Left lung (tissue), 10 donors: Measurements from ENCODE around the gene TRRAP. TPM values are rescaled to one million over a fixed set of nuclear protein-coding genes. Genes with fewer than 3 reads are reported as not detected.

Experiments used
- ATAC-seq: fragments of 200-7000 bp; cut with Tn5 transposase; one replicate; pipeline ENCODE4 v1.9.1; 2020; ENCODE audit warnings: moderate library complexity
- DNase-seq, 4 donors: peaks; one replicate each; pipeline ENCODE4 v3.0.0-alpha.2; 2013 to 2020
- H3K27ac ChIP-seq, 2 donors: fragments of 200-600 bp; sonication (generic) in 1 of 2; one replicate each; pipeline versions ENCODE4 v1.5.0 to v1.8.0; 2020 to 2021
- H3K27me3 ChIP-seq, 2 donors: fragments of 200-600 bp; sonication (generic) in 1 of 2; one replicate each; pipeline versions ENCODE4 v1.5.0 to v1.8.0; 2020 to 2021
- H3K36me3 ChIP-seq, 2 donors: fragments of 200-600 bp; sonication (generic) in 1 of 2; one replicate each; pipeline versions ENCODE4 v1.5.0 to v1.8.0; 2020 to 2021
- H3K4me1 ChIP-seq, 2 donors: fragments of 200-600 bp; one replicate each; pipeline ENCODE4 v1.8.0; 2021
- H3K4me3 ChIP-seq, 2 donors: fragments of 200-600 bp; sonication (generic) in 1 of 2; one replicate each; pipeline versions ENCODE4 v1.5.0 to v1.8.0; 2020 to 2021; ENCODE audit warnings: mild to moderate bottlenecking in 1 of 2
- H3K9me3 ChIP-seq, 2 donors: fragments of 200-600 bp; sonication (generic) in 1 of 2; one replicate each; pipeline versions ENCODE4 v1.5.0 to v1.8.0; 2020 to 2021
- CTCF ChIP-seq, 2 donors: fragments of 200-600 bp; sonication (generic) in 1 of 2; IDR thresholded peaks; one replicate each; pipeline versions ENCODE4 v1.5.0 to v1.8.0; 2021; ENCODE audit warnings: antibody characterized with exemption in 2 of 2
- intact Hi-C, 2 donors: fragments of 100-400 bp; cut with DNase I; formaldehyde crosslinking; loops; one replicate each; pipeline versions ENCODE4 v1.11.2 to v1.14.2; 2022
- polyA plus RNA-seq, 6 donors: library from polyadenylated mRNA; unstranded; fragments of 120-200 nt; gene quantifications; one replicate each; pipeline ENCODE4 v1.2.1, GENCODE V29; 2013; ENCODE audit not compliant: insufficient read length in 6 of 6
- total RNA-seq, 2 donors: library from RNA; stranded (reverse); fragmentation: NEBNext Ultra II Directional; extraction: Animal tissue kit (Norgen Biotek cat#: 25700); gene quantifications; one replicate each; pipeline ENCODE4 v1.2.1, GENCODE V29; 2021
- donor health status: DM: no; HTN: yes; CAD: no.
- donor health status: DM: no; HTN: no; CAD: no.

Gene TRRAP
- total and polyA plus RNA-seq, 8 donors, result 32.5 to 40.5 (median 38.2) TPM

- H3K36me3 ChIP-seq, result peaks cover 0 to 100% of the 10 kb centered on the region in 2 donors
- H3K9me3 ChIP-seq, result no peaks in the 10 kb centered on the region
- intact Hi-C loops, result no loop called here
- DNase-seq, result no peak
- H3K27me3 ChIP-seq, result no peaks in the 10 kb centered on the region
- ATAC-seq, result no peak
- TF ChIP-seq CTCF (IDR thresholded peaks at IDR 0.05), result no peak
- H3K4me1 ChIP-seq, result no peaks in the 10 kb centered on the region
- no peak overlapping the region for H3K4me3 ChIP-seq
- H3K27ac ChIP-seq, result no peak overlapping the region
These were observed 91.8 kb downstream of the TRRAP start for GRCh38 chr7:98970016-98970615.

- DNase-seq (no peak), ATAC-seq (no peak)
- H3K4me3 ChIP-seq, result no peak overlapping the region
- H3K27ac ChIP-seq, result no peak overlapping the region
- H3K36me3 ChIP-seq, result peaks cover under 1 to 100% of the 10 kb centered on the region in 2 donors
- no peaks in the 10 kb centered on the region for H3K27me3 ChIP-seq
- intact Hi-C loops, result no loop called here
- no peak for TF ChIP-seq CTCF (IDR thresholded peaks at IDR 0.05)
- no peaks in the 10 kb centered on the region for H3K9me3 ChIP-seq
- no peaks in the 10 kb centered on the region for H3K4me1 ChIP-seq
These were observed 92.5 kb downstream of the TRRAP start for GRCh38 chr7:98970805-98971204.

GRCh38 chr7:98974205-98974604 is 95.9 kb downstream of the TRRAP start:
- no peak for TF ChIP-seq CTCF (IDR thresholded peaks at IDR 0.05)
- peaks cover 8 to 100% of the 10 kb centered on the region in 2 donors for H3K36me3 ChIP-seq
- no peaks in the 10 kb centered on the region for H3K4me1 ChIP-seq
- H3K9me3 ChIP-seq, result no peaks in the 10 kb centered on the region
- no peak for DNase-seq
- ATAC-seq, result no peak
- H3K27ac ChIP-seq, result no peak overlapping the region
- H3K4me3 ChIP-seq, result no peak overlapping the region
- no peaks in the 10 kb centered on the region for H3K27me3 ChIP-seq
- intact Hi-C loops, result no loop called here

- no peak overlapping the region for H3K4me3 ChIP-seq
- ATAC-seq (no peak), DNase-seq (no peak)
- intact Hi-C loops, result no loop called here
- TF ChIP-seq CTCF (IDR thresholded peaks at IDR 0.05), result no peak
- H3K4me1 ChIP-seq, result no peaks in the 10 kb centered on the region
- H3K27ac ChIP-seq, result no peak overlapping the region
- H3K9me3 ChIP-seq, result no peaks in the 10 kb centered on the region
- H3K27me3 ChIP-seq, result no peaks in the 10 kb centered on the region
- peaks cover 8 to 100% of the 10 kb centered on the region in 2 donors for H3K36me3 ChIP-seq
These were observed 96.8 kb downstream of the TRRAP start for GRCh38 chr7:98974906-98975816.
